Stimulated activated CD4-positive, alpha-beta T cell treated with anti-CD3 and anti-CD28 coated beads, Interleukin-1b, Interleukin-23, amount 100 ng/mL, for 24 hours (primary cell): ENCODE measurements around the gene TTN.

ENCODE experiments used
- DNase-seq, 4 experiments: peaks; one replicate each; pipeline ENCODE4 v3.0.0-alpha.2; 2020; ENCODE audit warnings: low read depth in 4 of 4, low spot score in 1 of 4

The TTN gene

DNA sequence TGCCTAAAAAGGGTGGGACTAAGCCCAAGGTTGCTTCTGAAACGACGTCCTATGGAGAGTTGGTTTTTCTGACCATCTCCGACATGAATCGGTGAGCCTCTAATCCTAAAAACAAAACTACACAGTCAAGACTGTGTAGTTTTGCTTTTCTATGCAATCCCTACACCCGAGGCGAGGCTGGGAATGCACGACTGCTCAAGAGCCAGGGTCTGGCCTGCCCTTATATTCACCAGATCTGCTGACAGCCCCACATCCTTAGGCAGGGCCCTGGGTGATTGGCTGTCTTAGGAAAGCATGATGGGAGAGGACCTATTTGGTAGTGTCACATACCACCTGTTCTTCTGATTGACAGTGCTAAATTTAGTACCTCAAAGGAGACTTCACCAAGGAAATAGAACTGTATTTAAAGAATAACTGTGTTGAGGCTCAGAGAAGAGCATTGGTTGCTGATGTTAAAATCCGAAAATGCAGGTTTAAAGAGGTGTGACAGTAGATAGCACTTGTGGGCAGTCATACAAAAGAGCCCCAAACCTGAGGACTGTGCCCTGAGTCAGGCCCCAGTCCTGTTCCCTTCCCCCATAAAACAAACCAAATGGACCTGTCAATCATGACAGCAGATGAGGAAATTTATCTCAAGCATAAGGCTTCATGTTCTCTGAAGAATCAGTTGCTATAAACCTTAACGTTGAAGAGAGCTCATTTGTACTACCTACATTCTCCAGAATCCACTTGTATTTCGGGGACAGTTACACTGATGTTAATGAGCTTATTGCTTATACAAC, at the start of gene TTN:
TTN (minus strand) TSS at position 197 of the 782 bp plus-strand sequence. CDS start 2,781 bp downstream, outside the sequence.
- DNase-seq, result no peak

GRCh38 chr2:178855151-178855550, 47.9 kb upstream of the TTN start:
- DNase-seq, result no peak

DNA sequence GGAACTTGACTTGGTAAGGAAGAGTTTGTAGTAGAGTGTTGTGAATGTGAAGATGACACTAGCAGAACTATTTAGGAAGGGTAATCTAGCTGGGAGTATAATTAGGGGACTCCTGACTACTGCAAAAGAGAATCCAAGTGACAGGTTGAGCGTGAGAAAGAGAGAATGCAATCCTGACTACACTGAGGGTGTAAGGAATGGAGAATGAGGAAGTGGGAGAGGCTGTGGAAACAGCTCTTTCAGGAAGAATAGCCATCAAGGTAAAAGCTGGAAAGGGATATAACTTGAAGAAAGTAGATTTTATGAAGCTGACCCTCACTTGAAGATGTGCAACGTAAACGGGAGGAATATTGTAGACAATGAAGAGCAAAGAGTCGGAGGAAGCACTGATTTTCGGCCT, 41.1 kb upstream of the TTN start:
- no peak for DNase-seq

DNA sequence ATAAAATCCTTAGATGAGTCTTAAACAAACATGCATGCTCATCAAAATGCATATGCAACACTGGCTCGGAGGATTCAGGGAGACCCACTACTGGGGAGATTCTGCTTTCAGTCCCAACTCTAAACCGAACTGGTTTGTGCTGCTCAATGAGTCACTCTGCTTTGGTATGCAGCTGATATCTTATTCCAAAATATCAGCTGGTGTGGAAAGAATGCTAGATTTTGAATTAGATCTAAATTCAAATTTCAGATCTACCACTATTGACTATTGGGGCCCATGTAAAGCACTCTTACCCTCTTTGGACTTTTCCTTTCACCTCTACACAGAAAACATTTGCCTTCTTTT, 39.2 kb upstream of the TTN start:
- no peak for DNase-seq

DNA sequence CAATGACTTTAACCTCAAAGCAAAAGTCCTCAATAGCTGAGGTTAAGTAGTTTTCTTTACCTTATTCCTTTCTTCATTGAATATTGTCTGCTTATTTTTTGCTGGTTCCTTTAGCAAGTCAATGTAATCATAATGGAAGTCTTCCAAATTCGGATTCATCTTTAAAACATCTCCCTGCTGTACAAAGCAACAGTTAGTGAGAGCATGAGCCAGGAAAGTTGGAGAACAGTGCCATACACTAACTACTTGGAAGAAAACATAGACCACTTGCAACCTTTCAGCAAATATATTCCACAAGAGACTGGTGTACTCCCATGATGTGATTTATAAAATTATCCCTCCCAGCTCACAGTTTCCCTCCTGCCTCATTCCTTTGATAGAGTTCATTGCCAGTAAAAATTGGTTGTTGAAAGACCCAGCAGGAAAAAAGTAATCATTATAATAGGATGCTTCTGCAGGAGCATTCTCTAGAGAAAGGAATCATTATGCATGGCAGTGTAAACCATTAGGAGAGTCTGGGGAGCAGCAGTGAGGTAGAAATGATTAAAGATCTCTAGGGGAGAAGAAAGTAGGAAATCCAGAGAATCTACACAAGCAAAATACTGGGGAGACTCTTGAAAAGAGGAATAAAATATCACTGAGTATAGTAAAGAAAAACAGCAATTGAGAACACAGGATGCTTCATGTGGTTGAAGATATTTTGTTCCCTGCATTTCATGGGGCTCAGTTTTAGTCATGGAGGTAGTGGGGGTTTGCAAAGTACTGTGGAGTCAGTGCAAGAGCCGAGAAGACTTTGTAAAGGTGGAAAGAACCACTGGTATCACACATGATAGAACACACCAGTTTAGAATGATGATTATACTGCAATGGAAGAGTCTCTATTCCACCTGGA, 38.6 kb upstream of the TTN start:
- no peak for DNase-seq

DNA sequence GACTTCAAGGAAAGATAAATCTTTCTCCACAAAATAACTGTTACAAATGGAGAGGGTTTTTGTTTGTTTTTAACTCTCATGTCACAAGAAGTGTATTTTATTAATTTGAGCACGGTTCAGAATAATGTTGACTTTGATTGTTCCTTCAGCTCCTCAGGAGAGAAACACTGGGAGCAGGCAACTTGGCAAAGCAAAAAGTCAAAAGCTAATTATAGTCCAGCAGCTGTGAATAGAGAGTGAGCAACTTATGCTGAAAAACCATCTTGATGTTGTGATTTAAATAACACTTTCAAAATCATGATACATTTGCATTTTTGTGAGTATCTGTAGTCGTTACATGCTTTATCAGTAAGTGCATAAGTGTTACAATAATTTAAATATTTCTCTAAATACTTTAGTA, 37.5 kb upstream of the TTN start:
- DNase-seq, result no peak

DNA sequence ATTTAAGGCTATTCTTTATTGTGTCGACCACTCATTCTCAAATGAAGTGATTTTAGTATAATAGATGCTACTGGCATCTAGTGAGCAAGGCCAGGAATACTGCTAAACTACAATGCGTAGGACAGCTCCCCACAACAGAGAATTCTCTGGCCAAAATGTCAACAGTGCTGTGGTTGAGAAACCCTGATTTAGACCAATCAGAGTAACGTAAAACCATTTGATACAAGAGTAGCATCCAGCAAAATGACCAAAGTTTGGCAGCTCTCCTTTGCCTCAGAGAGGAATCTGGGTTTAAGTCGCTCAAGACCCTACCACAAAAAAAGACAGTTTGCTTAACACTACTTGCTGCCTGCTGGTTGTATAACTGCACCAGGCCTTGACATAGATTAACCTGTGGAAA, 37.0 kb upstream of the TTN start:
- DNase-seq, result no peak

- no peak for DNase-seq
Observed at GRCh38 chr2:178843697-178844096, 36.5 kb upstream of the TTN start.

DNA sequence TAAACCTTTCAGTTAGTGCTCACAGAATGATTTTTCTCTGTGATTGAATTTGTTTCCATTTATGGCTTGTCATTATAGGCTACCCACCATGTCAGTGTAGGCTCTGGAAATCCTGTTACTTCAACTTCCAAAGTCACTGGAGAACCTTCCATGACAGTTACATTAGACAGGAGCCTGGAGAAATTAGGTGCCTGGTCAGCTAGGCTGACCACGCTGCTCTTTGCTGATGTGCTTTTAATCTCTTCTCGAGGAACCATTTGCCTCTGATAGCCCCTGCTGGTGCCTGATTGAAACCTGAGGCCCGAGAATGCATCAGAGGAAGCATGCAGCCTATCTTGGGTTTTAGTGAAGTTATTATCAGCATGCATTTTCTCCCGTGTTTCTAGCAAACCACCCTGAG, 29.6 kb upstream of the TTN start:
- DNase-seq, result no peak

- no peak for DNase-seq
Observed at GRCh38 chr2:178834086-178834485, 26.9 kb upstream of the TTN start.

GRCh38 chr2:178833382-178833781, 26.2 kb upstream of the TTN start:
- DNase-seq, result no peak

- DNase-seq, result no peak
Observed at GRCh38 chr2:178830451-178830850, 23.2 kb upstream of the TTN start.

GRCh38 chr2:178829981-178830380, 22.8 kb upstream of the TTN start:
- DNase-seq, result no peak

- DNase-seq, result no peak
Observed at GRCh38 chr2:178829299-178829960, 22.2 kb upstream of the TTN start.

- DNase-seq, result no peak
Observed at GRCh38 chr2:178828486-178828881, 21.3 kb upstream of the TTN start.

DNA sequence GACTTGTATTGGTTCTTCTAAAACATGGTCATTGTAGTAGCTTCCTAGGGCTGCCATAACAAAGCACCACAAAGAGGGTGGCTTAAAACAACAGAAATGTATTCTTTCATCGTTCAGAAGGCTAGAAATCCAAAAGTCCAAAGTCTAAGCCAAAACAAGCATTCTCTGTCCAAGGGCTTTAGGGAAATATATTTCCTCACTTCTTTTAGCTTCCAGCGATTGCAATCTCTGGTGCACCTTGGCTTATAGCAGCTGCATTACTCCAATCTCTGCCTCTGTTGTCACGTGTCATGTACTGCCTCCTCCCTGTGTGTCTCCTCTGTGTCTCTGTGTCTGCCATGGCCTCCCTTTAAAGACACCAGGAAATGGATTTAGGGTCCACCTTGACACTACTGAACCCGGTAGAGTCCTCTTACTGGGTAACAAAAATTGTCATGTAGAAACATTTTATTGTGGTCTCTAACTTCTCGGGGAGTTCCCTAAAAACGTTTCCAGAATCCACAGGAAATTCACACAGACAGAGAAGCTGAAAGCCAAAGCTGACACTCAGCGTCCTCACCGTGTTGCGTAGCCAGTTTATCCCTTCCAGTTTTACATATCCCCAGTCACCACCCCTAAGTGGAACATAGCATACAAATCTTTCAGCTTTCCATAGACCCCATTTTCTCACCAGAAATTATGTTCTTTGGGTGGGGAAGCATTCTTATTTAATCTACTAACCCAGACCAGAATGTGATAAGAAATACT, 20.7 kb upstream of the TTN start:
- DNase-seq, result no peak

DNA sequence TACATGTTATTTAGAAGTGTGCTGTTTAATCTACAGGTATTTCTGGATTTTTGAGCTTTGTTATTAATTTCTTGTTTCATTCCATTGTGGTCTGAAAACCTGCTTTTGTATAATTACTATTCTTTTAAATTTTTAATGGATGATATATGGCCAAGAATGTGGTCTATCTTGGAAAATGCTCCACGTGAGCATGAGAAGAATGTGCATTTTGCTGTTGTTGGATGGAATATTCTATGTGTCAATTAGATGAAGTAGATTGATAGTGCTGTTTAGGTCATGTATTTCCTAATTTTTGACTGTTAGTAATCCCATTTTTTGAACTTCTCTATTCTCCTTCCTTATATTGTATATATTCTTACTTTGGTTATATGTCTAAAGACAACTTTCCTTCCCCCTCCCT, 19.9 kb upstream of the TTN start:
- no peak for DNase-seq

DNA sequence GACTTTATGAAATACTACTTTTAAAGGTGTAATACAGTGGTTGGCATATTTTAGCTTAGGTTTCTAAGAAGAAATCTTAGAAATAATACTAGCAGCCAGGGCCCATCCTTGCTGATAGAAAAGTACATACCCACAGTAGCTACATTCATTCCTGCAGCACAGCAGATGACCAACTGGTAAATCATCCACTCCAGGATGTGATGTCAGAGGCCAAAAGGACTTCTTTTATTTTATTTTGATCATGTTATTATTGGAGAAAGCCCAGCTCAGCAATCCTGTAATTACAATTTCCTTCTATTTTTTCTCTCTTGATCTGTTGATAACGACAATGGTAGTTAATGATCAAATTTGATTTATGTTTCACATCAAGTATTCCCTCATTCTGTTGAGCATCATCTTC, 18.0 kb upstream of the TTN start:
- no peak for DNase-seq

DNA sequence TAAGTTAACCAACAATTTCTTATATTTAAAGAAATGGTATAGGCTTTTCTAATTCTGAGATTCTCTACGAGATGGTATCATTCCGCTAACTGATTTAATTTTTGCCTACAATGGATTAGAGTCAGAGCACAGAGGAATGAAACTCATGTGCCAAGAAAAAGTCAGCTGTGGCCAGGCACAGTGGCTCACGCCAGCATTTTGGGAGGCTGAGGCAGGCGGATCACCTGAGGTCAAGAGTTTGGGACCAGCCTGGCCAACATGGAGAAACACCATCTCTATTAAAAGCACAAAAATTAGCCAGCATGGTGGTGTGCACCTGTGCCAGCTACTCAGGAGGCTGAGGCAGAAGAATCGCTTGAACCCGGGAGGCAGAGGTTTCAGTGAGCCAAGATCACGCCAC, 17.0 kb upstream of the TTN start:
- no peak for DNase-seq

DNA sequence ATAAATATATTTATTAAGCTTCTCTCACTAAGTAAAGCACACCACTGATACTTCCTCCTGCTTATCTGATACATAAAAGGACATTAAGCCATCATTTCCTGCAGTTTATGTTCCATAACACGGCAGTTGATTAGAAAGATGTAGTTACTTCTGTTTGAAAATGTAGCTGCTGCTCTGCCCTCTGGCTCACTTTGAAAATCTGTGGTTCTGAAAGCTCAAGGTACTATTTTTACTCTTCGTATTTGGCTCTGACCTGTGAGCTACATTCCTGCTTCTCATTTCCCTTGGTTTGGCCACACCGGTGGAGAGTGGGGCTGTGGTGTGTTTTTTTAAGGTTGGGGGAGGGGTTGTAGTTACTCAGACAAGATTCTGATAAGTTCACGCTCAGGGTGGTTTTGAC, 12.8 kb upstream of the TTN start:
- DNase-seq, result no peak

DNA sequence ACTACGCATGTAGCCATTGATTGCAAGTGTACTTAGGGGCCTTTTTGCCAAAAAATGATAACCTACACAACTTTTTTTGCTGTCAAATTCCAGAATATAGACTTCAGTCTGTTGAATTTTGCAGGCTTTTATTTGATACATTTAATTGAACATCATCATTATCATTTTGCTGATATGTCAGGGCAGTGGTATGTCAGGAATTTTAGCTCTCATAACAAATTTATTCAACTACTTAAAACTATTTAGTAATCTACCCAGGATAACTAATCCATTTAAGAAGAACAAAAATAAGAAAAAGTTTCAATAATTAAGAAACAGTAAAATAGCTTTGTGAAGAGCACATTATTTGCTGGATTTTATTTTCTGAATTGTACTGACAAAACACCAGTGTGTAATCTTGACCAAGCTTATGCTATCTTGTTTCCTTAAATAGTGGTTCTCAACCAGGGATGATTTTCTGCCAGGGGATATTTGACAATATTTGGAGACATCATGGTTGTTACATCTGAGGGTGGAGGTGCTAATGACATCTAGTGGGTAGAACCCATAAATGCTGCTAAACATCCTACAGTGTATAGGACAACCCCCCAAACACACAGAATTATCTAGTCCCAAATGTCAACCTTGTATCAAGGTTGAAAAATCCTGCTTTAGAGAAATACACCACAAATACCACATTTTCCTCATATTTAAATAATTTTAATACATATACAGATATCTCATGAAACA, 12.1 kb upstream of the TTN start:
- no peak for DNase-seq
